HEK293 (cell line): ENCODE measurements around the gene RPS21.

Experiments
- CTCF ChIA-PET: fragments of 350-600 bp; formaldehyde crosslinking; extraction: SDS; loops from one replicate; lab custom pipeline; 2021; ENCODE audit warnings: antibody characterized with exemption; lab: Yijun Ruan, JAX
- POLR2A ChIA-PET: fragments of 300-600 bp; formaldehyde crosslinking; extraction: SDS; loops from one replicate; lab custom pipeline; 2020; ENCODE audit warnings: antibody characterized with exemption, inconsistent platforms; lab: Yijun Ruan, JAX
- H3K27ac ChIP-seq: fragments of 200-500 bp; sonication (Bioruptor generic); 2 replicates; pipeline ENCODE4 v1.5.1; 2014; ENCODE audit warnings: low read depth, low read length, control low read depth, inconsistent platforms; ENCODE audit errors: extremely low read depth
- H3K36me3 ChIP-seq, 2 experiments: fragments of 200-500 bp in 1 of 2; sonication (Bioruptor generic) in 1 of 2; 1 replicate in 1 of 2; 2 replicates in 1 of 2; pipeline ENCODE4 v1.5.1; 2014 to 2017; ENCODE audit warnings: inconsistent platforms in 2 of 2, low read length in 2 of 2; ENCODE audit not compliant: control insufficient read depth in 2 of 2, insufficient read depth in 1 of 2
- H3K4me1 ChIP-seq: fragments of 200-500 bp; sonication (Bioruptor generic); 2 replicates; pipeline ENCODE4 v1.5.1; 2014; ENCODE audit warnings: mild to moderate bottlenecking, low read length, inconsistent platforms; ENCODE audit not compliant: control insufficient read depth, insufficient read depth
- H3K4me3 ChIP-seq: 2 replicates; pipeline ENCODE4 v1.5.1; 2011; ENCODE audit warnings: low read depth, mild to moderate bottlenecking, control low read depth, low read length, moderate library complexity
- H3K9me3 ChIP-seq: fragments of 200-500 bp; sonication (Bioruptor generic); 2 replicates; pipeline ENCODE4 v1.5.1; 2014; ENCODE audit warnings: low read depth, low read length, inconsistent platforms; ENCODE audit not compliant: control insufficient read depth, insufficient read depth
- GLIS1 ChIP-seq: fragments of 450-650 bp; formaldehyde crosslinking; IDR thresholded peaks from 2 replicates; pipeline ENCODE4 v1.5.1; 2016; ENCODE audit warnings: missing biosample characterization, missing genetic modification characterization
- GLIS2 ChIP-seq: fragments of 450-650 bp; formaldehyde crosslinking; IDR thresholded peaks from 2 replicates; pipeline ENCODE4 v1.5.1; 2016; ENCODE audit warnings: missing biosample characterization, missing genetic modification characterization
- HOXC10 ChIP-seq: sonication (generic); formaldehyde crosslinking; IDR thresholded peaks from 2 replicates; pipeline ENCODE4 v1.8.1; 2023; ENCODE audit warnings: mild to moderate bottlenecking, missing genetic modification reagents
- KLF1 ChIP-seq: fragments of 450-650 bp; formaldehyde crosslinking; IDR thresholded peaks from 2 replicates; pipeline ENCODE4 v1.5.1; 2016; ENCODE audit warnings: missing biosample characterization, missing genetic modification characterization
- SCRT2 ChIP-seq: fragments of 450-650 bp; formaldehyde crosslinking; IDR thresholded peaks from 2 replicates; pipeline ENCODE4 v1.5.1; 2016; ENCODE audit warnings: missing biosample characterization, missing genetic modification characterization
- SP3 ChIP-seq: fragments of 450-650 bp; formaldehyde crosslinking; IDR thresholded peaks from 2 replicates; pipeline ENCODE4 v1.5.1; 2016; ENCODE audit warnings: missing biosample characterization, missing genetic modification characterization
- ZBTB7A ChIP-seq: fragments of 450-650 bp; formaldehyde crosslinking; IDR thresholded peaks from 2 replicates; pipeline ENCODE4 v1.5.1; 2016; ENCODE audit warnings: low read depth, missing biosample characterization, missing genetic modification characterization
- ZEB2 ChIP-seq: fragments of 450-650 bp; formaldehyde crosslinking; IDR thresholded peaks from 2 replicates; pipeline ENCODE4 v1.5.1; 2016; ENCODE audit warnings: missing biosample characterization, missing genetic modification characterization
- ZFHX2 ChIP-seq: fragments of 450-650 bp; formaldehyde crosslinking; conservative IDR thresholded peaks from 2 replicates; pipeline ENCODE4 v1.5.1; 2016; ENCODE audit warnings: missing biosample characterization, missing genetic modification characterization
- ZFP69B ChIP-seq: fragments of 450-650 bp; formaldehyde crosslinking; IDR thresholded peaks from 2 replicates; pipeline ENCODE4 v1.5.1; 2016; ENCODE audit warnings: missing biosample characterization, missing genetic modification characterization
- ZNF114 ChIP-seq: fragments of 450-650 bp; formaldehyde crosslinking; IDR thresholded peaks from 2 replicates; pipeline ENCODE4 v1.5.0; 2017; ENCODE audit warnings: missing biosample characterization, missing genetic modification characterization
- ZNF121 ChIP-seq: fragments of 450-650 bp; formaldehyde crosslinking; IDR thresholded peaks from 2 replicates; pipeline ENCODE4 v1.5.1; 2016; ENCODE audit warnings: missing biosample characterization, missing genetic modification characterization
- ZNF16 ChIP-seq: fragments of 450-650 bp; formaldehyde crosslinking; IDR thresholded peaks from 2 replicates; pipeline ENCODE4 v1.5.1; 2016; ENCODE audit warnings: low read depth, missing biosample characterization, missing genetic modification characterization
- ZNF19 ChIP-seq: fragments of 450-650 bp; formaldehyde crosslinking; IDR thresholded peaks from 2 replicates; pipeline ENCODE4; 2016; ENCODE audit warnings: missing biosample characterization, missing genetic modification characterization, low read depth
- ZNF214 ChIP-seq: fragments of 450-650 bp; formaldehyde crosslinking; IDR thresholded peaks from 2 replicates; pipeline ENCODE4 v1.5.1; 2017; ENCODE audit warnings: missing biosample characterization, mild to moderate bottlenecking, missing genetic modification characterization, borderline replicate concordance
- ZNF24 ChIP-seq: fragments of 450-650 bp; formaldehyde crosslinking; IDR thresholded peaks from 2 replicates; pipeline ENCODE4 v1.5.1; 2016; ENCODE audit warnings: missing biosample characterization, missing genetic modification characterization
- ZNF350 ChIP-seq: fragments of 450-650 bp; formaldehyde crosslinking; IDR thresholded peaks from 2 replicates; pipeline ENCODE4 v1.5.0; 2017; ENCODE audit warnings: missing biosample characterization, mild to moderate bottlenecking, missing genetic modification characterization
- ZNF362 ChIP-seq: fragments of 450-650 bp; formaldehyde crosslinking; IDR thresholded peaks from 2 replicates; pipeline ENCODE4 v1.5.1; 2016; ENCODE audit warnings: missing biosample characterization, missing genetic modification characterization
- ZNF423 ChIP-seq: fragments of 450-650 bp; formaldehyde crosslinking; IDR thresholded peaks from 2 replicates; pipeline ENCODE4 v1.5.1; 2016; ENCODE audit warnings: missing biosample characterization, missing genetic modification characterization
- ZNF510 ChIP-seq: fragments of 450-650 bp; formaldehyde crosslinking; IDR thresholded peaks from 2 replicates; pipeline ENCODE4 v1.5.1; 2018; ENCODE audit warnings: mild to moderate bottlenecking, missing genetic modification characterization, missing biosample characterization; ENCODE audit not compliant: insufficient replicate concordance
- ZNF514 ChIP-seq: fragments of 450-650 bp; formaldehyde crosslinking; IDR thresholded peaks from 2 replicates; pipeline ENCODE4 v1.5.1; 2016; ENCODE audit warnings: missing biosample characterization, missing genetic modification characterization
- ZNF544 ChIP-seq: fragments of 450-650 bp; formaldehyde crosslinking; IDR thresholded peaks from 2 replicates; pipeline ENCODE4 v1.5.0; 2017; ENCODE audit warnings: missing biosample characterization, missing genetic modification characterization
- ZNF558 ChIP-seq: fragments of 450-650 bp; formaldehyde crosslinking; IDR thresholded peaks from 2 replicates; pipeline ENCODE4 v1.5.1; 2016; ENCODE audit warnings: missing biosample characterization, missing genetic modification characterization
- ZNF658 ChIP-seq: fragments of 450-650 bp; formaldehyde crosslinking; IDR thresholded peaks from 2 replicates; pipeline ENCODE4; 2016; ENCODE audit warnings: missing biosample characterization, missing genetic modification characterization
- ZNF76 ChIP-seq: fragments of 450-650 bp; formaldehyde crosslinking; IDR thresholded peaks from 2 replicates; pipeline ENCODE4; 2016; ENCODE audit warnings: low read depth, missing biosample characterization, missing genetic modification characterization, borderline replicate concordance
- TF ChIP-seq, protein P1 (sequence below): fragments of 450-650 bp; formaldehyde crosslinking; IDR thresholded peaks from 2 replicates; pipeline ENCODE4 v1.5.1; 2017; ENCODE audit warnings: missing biosample characterization, missing genetic modification characterization

The RPS21 gene

GRCh38 chr20:62359043-62359490 is 27.8 kb upstream of the RPS21 start:
- H3K36me3 ChIP-seq = peaks cover 0 to 21% of the 10 kb centered on the region in 2 experiments; a peak in 1 of 3 replicates
- H3K4me3 ChIP-seq = no peak overlapping the region
- CTCF ChIA-PET = interaction anchor here (0.6 to 1.0 kb wide), 2 partner anchors 14 to 23 kb away, joined by 3 to 5 read pairs; no protein-coding TSS in a partner anchor
- TF ChIP-seq GLIS2 (tag by site-specific recombination) (peak; percentile 63; the same call in 1 of the 2 replicates), GLIS1 (tag by site-specific recombination) (peak; percentile 82), ZFP69B (tag by site-specific recombination) (no peak), ZNF16 (no peak), ZNF121 (peak; percentile 56; the same call in 1 of the 2 replicates), ZFHX2 (tag by site-specific recombination) (peak; percentile 15; the same call in 1 of the 2 replicates), ZEB2 (tag by site-specific recombination) (no peak), ZNF214 (tag by site-specific recombination) (no peak), SCRT2 (tag by site-specific recombination) (peak; percentile 82)
- no peak overlapping the region for H3K27ac ChIP-seq
- POLR2A ChIA-PET = no interaction called here
- no peaks in the 10 kb centered on the region for H3K9me3 ChIP-seq
- peaks cover 2% of the 10 kb centered on the region; the same call in 1 of the 2 replicates for H3K4me1 ChIP-seq

GRCh38 chr20:62359491-62360121 is 27.3 kb upstream of the RPS21 start:
- POLR2A ChIA-PET = no interaction called here
- Histone ChIP-seq H3K4me3 (no peak overlapping the region), H3K27ac (no peak overlapping the region), H3K4me1 (peaks cover 2% of the 10 kb centered on the region; the same call in 1 of the 2 replicates), H3K36me3 (peaks cover 0 to 21% of the 10 kb centered on the region in 2 experiments; a peak in 1 of 3 replicates), H3K9me3 (no peaks in the 10 kb centered on the region)
- no peak for TF ChIP-seq ZNF544 (tag by site-specific recombination)
- TF ChIP-seq ZBTB7A (tag by site-specific recombination) = no peak
- peak; percentile 94 for TF ChIP-seq KLF1 (tag by site-specific recombination)
- TF ChIP-seq ZNF514 (tag by site-specific recombination) = no peak
- CTCF ChIA-PET = interaction anchor here (0.6 kb wide), 1 partner anchor 15 kb away, joined by 5 read pairs; no protein-coding TSS in a partner anchor

GRCh38 chr20:62360854-62361798 is 25.8 kb upstream of the RPS21 start:
- H3K36me3 ChIP-seq = peaks cover 0 to 18% of the 10 kb centered on the region in 2 experiments; a peak in 1 of 3 replicates
- H3K9me3 ChIP-seq = no peaks in the 10 kb centered on the region
- H3K4me1 ChIP-seq = peaks cover 6% of the 10 kb centered on the region
- ChIA-PET POLR2A (interaction anchor here (1.3 to 1.4 kb wide), 2 partner anchors 11 to 59 kb away, joined by 3 to 7 read pairs; partner anchors contain the start of gene ADRM1), CTCF (no interaction called here)
- H3K27ac ChIP-seq = no peak overlapping the region
- H3K4me3 ChIP-seq = no peak overlapping the region
- TF ChIP-seq ZNF76 (tag by site-specific recombination) = no peak
- TF ChIP-seq GLIS2 (tag by site-specific recombination) = no peak
- TF ChIP-seq ZNF423 (tag by site-specific recombination) = no peak
- no peak for TF ChIP-seq ZNF362 (tag by site-specific recombination)
- no peak for TF ChIP-seq HOXC10 (CRISPR knock-in tag)
- TF ChIP-seq ZNF558 = no peak
- TF ChIP-seq ZNF24 (tag by site-specific recombination) = no peak
- no peak for TF ChIP-seq ZNF19 (tag by site-specific recombination)
- TF ChIP-seq SCRT2 (tag by site-specific recombination) = no peak
- peak; percentile 27 for TF ChIP-seq SP3
- TF ChIP-seq ZNF510 (tag by site-specific recombination) = no peak
- TF ChIP-seq, protein P1, sequence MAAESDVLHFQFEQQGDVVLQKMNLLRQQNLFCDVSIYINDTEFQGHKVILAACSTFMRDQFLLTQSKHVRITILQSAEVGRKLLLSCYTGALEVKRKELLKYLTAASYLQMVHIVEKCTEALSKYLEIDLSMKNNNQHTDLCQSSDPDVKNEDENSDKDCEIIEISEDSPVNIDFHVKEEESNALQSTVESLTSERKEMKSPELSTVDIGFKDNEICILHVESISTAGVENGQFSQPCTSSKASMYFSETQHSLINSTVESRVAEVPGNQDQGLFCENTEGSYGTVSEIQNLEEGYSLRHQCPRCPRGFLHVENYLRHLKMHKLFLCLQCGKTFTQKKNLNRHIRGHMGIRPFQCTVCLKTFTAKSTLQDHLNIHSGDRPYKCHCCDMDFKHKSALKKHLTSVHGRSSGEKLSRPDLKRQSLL (tag by site-specific recombination) = no peak
- TF ChIP-seq ZNF658 = no peak
- no peak for TF ChIP-seq ZNF114 (tag by site-specific recombination)
- no peak for TF ChIP-seq ZNF350 (tag by site-specific recombination)
